ENCODE measurements around the gene NID1. TPM values are rescaled to one million over a fixed set of nuclear protein-coding genes. Genes with fewer than 3 reads are reported as not detected.

NID1 gene
- polyA plus RNA-seq, 1 donor = 76.0 TPM

DNA sequence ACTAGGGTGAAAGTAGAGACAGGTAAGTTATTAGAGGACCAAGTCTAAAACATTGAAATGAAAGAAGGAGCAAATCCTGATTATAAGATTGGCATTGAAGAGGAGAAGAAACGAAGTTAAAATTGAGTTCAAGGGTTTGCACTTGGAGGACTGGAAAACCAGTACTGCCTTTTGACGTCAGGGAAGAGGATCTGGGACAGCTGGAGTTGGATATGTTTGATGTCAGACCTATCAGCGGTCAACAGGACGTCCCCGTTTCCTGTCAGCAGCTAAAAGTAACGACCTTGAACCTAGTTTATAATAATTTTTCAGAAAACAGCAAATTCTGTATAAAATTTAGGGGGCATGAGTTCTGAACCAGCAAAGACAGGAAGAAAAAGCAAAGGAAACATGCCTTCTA is 1.2 kb upstream of the NID1 start:
- 60% methylated on average over 4 of the region's 6 CpGs for WGBS (ENCODE audit: insufficient coverage, low lambda C conversion rate)
- Histone ChIP-seq H3K4me3 (ENCODE audit: low read length) (peak overlapping the region; percentile 63), H3K27ac (ENCODE audit: low read length) (peak overlapping the region; percentile 77), H3K9me3 (ENCODE audit: control insufficient read depth, low read depth, low read length) (no peaks in the 10 kb centered on the region), H3K4me1 (ENCODE audit: control insufficient read depth, insufficient read depth, low read length) (peaks cover 12% of the 10 kb centered on the region), H3K27me3 (ENCODE audit: control insufficient read depth, insufficient read depth, low read length) (peaks cover 41% of the 10 kb centered on the region), H3K36me3 (ENCODE audit: control insufficient read depth, insufficient read depth, low read length) (no peaks in the 10 kb centered on the region)
- DNase-seq = peak in 1 of 2 donors; percentile 28

DNA sequence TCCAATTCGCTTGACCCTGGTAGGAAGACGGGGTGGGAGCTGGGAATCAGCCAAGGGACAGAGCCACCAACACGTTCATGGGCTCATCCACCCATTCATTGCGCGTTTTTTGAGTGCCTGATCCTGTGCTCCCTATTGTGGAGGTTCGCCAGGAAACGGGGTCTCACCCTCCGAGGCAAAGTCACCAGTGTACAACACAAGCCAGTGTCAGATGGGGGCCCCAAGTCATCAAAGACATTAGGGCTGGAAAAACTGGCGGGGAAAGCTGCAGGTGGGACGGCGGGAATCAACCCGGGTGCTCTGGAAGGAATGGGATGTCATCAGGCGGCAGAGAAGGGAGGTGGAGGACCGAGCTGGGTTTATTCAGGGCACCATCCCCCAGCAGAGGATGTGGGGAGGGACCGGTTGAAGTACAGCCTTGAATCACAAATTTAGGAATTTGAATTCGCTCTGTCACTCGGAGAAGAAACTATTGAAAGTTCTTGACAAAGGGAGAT is 667 bp upstream of the NID1 start:
- Histone ChIP-seq H3K9me3 (ENCODE audit: control insufficient read depth, low read depth, low read length) (no peaks in the 10 kb centered on the region), H3K4me3 (ENCODE audit: low read length) (peak overlapping the region; percentile 63), H3K27ac (ENCODE audit: low read length) (peak overlapping the region; percentile 77), H3K4me1 (ENCODE audit: control insufficient read depth, insufficient read depth, low read length) (peaks cover 12% of the 10 kb centered on the region), H3K36me3 (ENCODE audit: control insufficient read depth, insufficient read depth, low read length) (no peaks in the 10 kb centered on the region), H3K27me3 (ENCODE audit: control insufficient read depth, insufficient read depth, low read length) (peaks cover 39% of the 10 kb centered on the region)
- WGBS (ENCODE audit: insufficient coverage, low lambda C conversion rate) = 5% methylated on average over 7 of the region's 17 CpGs
- peak in 1 of 2 donors; percentile 17 for DNase-seq

DNA sequence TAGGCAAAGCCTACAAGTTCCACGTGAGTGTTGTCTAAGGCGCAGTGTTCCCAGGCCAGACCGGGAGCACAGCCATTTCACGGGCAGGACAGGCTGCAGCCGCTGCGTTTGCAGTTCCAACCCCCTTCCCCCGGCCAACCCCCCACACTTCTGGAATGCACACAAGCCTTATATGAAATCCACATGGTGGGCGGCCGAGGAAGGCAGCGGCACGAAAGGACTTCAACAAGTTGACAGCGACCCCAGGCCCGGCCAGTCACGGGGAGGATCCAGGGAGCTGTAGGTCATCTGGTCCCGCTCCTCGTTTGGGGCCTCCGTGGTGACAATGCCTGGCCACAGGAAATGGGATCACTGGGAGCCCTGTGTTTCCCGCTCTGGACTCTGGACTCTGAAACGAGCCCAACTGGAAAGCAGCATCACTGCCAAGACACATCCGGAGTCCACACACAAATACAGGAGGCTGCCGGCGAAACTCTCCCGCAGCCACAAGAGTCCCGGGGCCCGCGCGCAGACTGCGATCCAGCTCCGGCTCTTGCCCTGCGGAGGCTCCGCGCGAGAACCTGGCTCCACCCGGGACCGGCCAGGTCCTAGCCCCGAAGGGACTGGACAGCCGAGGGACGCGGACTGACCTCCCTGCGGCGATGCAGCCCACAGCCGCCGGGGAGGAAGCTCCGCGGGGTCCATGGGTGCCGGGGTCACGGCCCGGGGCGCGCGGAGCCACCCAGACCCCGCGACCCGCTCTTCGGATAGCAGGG is 794 bp downstream of the NID1 start:
- Histone ChIP-seq H3K4me1 (ENCODE audit: control insufficient read depth, insufficient read depth, low read length) (peaks cover 12% of the 10 kb centered on the region), H3K9me3 (ENCODE audit: control insufficient read depth, low read depth, low read length) (no peaks in the 10 kb centered on the region), H3K27me3 (ENCODE audit: control insufficient read depth, insufficient read depth, low read length) (peaks cover 39% of the 10 kb centered on the region), H3K27ac (ENCODE audit: low read length) (peak overlapping the region; percentile 83), H3K4me3 (ENCODE audit: low read length) (peak overlapping the region; percentile 63), H3K36me3 (ENCODE audit: control insufficient read depth, insufficient read depth, low read length) (no peaks in the 10 kb centered on the region)
- no CpG with 5 or more reads among the region's 55 CpGs for WGBS (ENCODE audit: insufficient coverage, low lambda C conversion rate)
- DNase-seq = peak; percentile 53 to 78

DNA sequence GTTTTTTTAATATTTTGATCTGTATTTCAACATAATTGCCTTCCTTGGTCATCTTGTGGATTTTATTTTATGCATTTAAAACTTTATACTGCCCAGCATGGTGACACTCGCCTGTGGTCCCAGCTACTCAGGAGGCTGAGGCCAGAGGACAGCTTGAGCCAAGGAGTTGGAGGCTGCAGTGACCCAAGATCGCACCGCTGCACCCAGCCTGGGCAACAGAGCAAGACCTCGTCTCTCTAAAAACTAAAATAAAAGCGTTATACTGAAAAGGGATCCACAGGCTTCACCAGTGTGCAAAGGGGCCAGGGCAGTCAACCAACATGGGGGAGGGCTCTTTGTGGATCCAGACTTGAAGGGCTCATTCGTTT is 1.4 kb downstream of the NID1 start:
- Histone ChIP-seq H3K27me3 (ENCODE audit: control insufficient read depth, insufficient read depth, low read length) (peaks cover 39% of the 10 kb centered on the region), H3K9me3 (ENCODE audit: control insufficient read depth, low read depth, low read length) (no peaks in the 10 kb centered on the region), H3K4me3 (ENCODE audit: low read length) (peak overlapping the region; percentile 63), H3K27ac (ENCODE audit: low read length) (peak overlapping the region; percentile 83), H3K36me3 (ENCODE audit: control insufficient read depth, insufficient read depth, low read length) (no peaks in the 10 kb centered on the region), H3K4me1 (ENCODE audit: control insufficient read depth, insufficient read depth, low read length) (peaks cover 12% of the 10 kb centered on the region)
- WGBS (ENCODE audit: insufficient coverage, low lambda C conversion rate) = no CpG with 5 or more reads among the region's 6 CpGs
- DNase-seq = no peak

DNA sequence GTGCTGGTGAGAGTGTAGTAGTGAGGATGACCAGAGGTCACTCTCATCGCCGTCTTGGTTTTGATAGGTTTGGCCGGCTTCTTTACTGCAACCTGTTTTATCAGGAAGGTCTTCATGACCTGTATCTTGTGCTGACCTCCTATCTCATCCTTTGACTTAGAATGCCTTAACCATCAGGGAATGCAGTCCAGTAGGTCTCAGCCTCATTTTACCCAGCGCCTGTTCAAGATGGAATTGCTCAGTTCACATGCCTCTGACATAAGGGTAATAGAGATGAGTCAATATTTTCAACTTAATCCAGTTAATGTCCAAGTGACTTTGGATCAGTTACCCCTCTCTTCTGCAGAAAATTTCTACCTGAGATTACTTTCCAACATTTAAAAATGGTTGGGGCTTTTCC is 4.6 kb downstream of the NID1 start:
- WGBS (ENCODE audit: insufficient coverage, low lambda C conversion rate) = no CpG with 5 or more reads among the region's 4 CpGs
- peaks cover 4% of the 10 kb centered on the region for H3K4me1 ChIP-seq (ENCODE audit: control insufficient read depth, insufficient read depth, low read length)
- peaks cover 21% of the 10 kb centered on the region for H3K27me3 ChIP-seq (ENCODE audit: control insufficient read depth, insufficient read depth, low read length)
- no peak for DNase-seq
- no peak overlapping the region for H3K27ac ChIP-seq (ENCODE audit: low read length)
- H3K4me3 ChIP-seq (ENCODE audit: low read length) = no peak overlapping the region
- H3K36me3 ChIP-seq (ENCODE audit: control insufficient read depth, insufficient read depth, low read length) = no peaks in the 10 kb centered on the region
- no peaks in the 10 kb centered on the region for H3K9me3 ChIP-seq (ENCODE audit: control insufficient read depth, low read depth, low read length)

DNA sequence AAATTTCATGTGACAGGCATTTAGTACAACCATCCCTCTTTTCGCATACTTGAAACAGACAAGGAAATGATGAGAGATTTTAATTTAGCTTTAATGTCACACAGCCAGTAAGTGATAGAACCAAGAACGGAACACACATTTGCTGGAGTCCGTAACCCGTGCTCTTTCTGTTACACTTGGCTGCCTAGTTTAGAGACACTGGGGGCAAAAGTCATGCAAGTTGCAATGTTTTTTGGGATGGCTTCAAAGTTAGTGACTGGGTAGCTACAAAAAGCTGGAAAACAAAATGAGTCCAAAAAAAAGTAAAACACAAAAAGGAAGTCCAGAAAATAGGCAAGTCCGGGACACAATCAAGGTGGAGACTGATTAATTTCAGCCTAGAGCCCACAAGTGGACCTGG is 5.9 kb downstream of the NID1 start:
- Histone ChIP-seq H3K9me3 (ENCODE audit: control insufficient read depth, low read depth, low read length) (no peaks in the 10 kb centered on the region), H3K27me3 (ENCODE audit: control insufficient read depth, insufficient read depth, low read length) (peaks cover 10% of the 10 kb centered on the region), H3K27ac (ENCODE audit: low read length) (no peak overlapping the region), H3K36me3 (ENCODE audit: control insufficient read depth, insufficient read depth, low read length) (no peaks in the 10 kb centered on the region), H3K4me1 (ENCODE audit: control insufficient read depth, insufficient read depth, low read length) (peaks cover 2% of the 10 kb centered on the region), H3K4me3 (ENCODE audit: low read length) (no peak overlapping the region)
- no peak for DNase-seq
- WGBS (ENCODE audit: insufficient coverage, low lambda C conversion rate) = 82% methylated on average over 3 of the region's 5 CpGs

DNA sequence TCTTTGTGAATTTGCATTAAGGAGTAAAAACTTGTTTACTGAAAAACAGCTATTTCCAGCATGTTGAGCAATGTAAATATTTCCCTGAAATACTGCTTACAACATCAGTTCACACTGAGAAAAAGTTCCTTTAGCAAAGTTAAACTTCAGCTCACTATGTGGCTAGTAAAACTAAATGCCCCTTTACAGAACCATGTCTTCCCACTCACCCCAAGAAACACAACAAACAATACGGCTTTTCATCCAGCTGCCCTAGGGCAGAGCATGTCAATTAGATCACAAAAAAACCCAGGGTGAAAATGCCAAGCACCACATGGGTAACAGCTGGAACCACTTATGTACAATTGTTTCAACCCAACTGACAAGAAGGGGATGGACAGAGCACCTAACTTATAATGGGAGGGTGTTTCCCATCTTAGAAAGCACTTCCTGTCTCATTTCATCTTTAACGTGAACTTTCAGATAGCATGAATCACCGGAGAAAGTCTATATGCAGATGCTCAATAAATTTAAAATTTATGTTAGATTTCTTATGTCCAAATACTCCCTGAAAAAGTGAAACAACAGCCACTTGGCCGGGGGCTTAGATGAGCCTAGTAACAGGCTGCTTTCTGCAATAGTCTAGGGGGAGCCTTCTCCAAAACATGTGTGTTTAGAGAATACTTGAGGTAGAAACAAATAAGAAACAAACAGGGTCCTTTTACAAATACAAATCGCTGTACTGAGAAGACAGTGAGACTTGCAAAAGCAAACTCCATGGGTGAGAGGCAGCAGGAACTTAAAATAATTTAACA is 6.6 kb downstream of the NID1 start:
- 61% methylated on average over 5 of the region's 5 CpGs for WGBS (ENCODE audit: insufficient coverage, low lambda C conversion rate)
- Histone ChIP-seq H3K9me3 (ENCODE audit: control insufficient read depth, low read depth, low read length) (no peaks in the 10 kb centered on the region), H3K4me3 (ENCODE audit: low read length) (no peak overlapping the region), H3K36me3 (ENCODE audit: control insufficient read depth, insufficient read depth, low read length) (no peaks in the 10 kb centered on the region), H3K4me1 (ENCODE audit: control insufficient read depth, insufficient read depth, low read length) (no peaks in the 10 kb centered on the region), H3K27me3 (ENCODE audit: control insufficient read depth, insufficient read depth, low read length) (peaks cover 6% of the 10 kb centered on the region), H3K27ac (ENCODE audit: low read length) (no peak overlapping the region)
- no peak for DNase-seq

DNA sequence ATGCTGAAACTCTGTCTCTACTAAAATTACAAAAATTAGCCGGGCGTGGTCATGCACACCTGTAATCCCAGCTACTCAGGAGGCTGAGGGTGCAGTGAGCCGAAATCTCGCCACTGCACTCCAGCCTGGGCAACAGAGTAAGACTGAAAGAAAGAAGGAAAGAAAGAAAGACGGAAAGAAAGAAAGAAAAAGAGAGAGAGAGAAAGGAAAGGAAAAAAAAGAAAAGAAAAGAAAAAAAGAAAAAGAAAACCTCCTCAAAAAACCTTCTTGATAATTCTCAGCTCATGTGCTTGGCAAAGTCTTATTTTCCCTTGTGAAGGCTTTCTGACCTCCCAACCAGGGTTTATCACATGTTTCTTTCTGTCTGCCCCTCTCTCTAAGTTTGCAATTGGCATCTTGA is 7.3 kb downstream of the NID1 start:
- Histone ChIP-seq H3K4me1 (ENCODE audit: control insufficient read depth, insufficient read depth, low read length) (no peaks in the 10 kb centered on the region), H3K4me3 (ENCODE audit: low read length) (no peak overlapping the region), H3K36me3 (ENCODE audit: control insufficient read depth, insufficient read depth, low read length) (no peaks in the 10 kb centered on the region), H3K27ac (ENCODE audit: low read length) (no peak overlapping the region), H3K27me3 (ENCODE audit: control insufficient read depth, insufficient read depth, low read length) (peaks cover 7% of the 10 kb centered on the region), H3K9me3 (ENCODE audit: control insufficient read depth, low read depth, low read length) (no peaks in the 10 kb centered on the region)
- WGBS (ENCODE audit: insufficient coverage, low lambda C conversion rate) = 79% methylated on average over 3 of the region's 5 CpGs
- DNase-seq = no peak

DNA sequence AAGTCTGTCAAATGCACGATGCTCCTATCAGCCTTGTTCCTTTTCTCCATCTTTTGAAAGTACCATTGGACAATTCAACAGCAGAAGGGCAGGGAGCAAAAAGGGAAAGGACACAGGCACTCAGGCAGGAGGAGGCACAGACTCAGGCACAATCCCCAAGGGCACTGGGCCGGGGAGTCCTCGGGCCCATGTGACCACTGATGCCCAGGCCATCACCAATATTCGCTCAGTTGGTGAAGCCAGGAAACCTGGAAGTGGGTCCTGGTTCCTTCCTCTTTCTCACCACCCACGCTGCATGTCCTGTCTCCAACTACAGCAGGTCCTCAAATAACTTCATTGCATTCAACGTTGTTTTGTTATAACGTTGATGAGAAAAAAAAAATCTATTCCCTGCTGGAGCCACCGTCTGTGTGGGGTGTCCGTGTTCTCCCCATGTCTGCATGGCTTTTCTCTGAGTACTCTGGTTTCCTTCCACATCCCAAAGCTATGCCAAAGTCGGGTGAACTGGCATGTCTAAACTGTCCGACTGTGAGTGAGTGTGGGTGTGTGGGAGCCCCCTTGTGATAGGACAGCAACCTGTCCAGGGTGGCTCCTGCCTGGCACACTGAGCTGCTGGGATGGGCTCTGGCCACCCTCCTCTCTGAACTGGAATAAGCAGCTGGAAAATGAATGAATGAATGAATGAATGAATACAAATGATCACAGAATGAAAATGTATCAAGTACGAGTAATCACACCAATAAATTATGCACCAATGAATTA is 12.5 kb downstream of the NID1 start:
- Histone ChIP-seq H3K9me3 (ENCODE audit: control insufficient read depth, low read depth, low read length) (no peaks in the 10 kb centered on the region), H3K4me1 (ENCODE audit: control insufficient read depth, insufficient read depth, low read length) (no peaks in the 10 kb centered on the region), H3K36me3 (ENCODE audit: control insufficient read depth, insufficient read depth, low read length) (no peaks in the 10 kb centered on the region), H3K4me3 (ENCODE audit: low read length) (no peak overlapping the region), H3K27me3 (ENCODE audit: control insufficient read depth, insufficient read depth, low read length) (peaks cover 9% of the 10 kb centered on the region), H3K27ac (ENCODE audit: low read length) (no peak overlapping the region)
- DNase-seq = no peak
- 100% methylated on average over 1 of the region's 12 CpGs for WGBS (ENCODE audit: insufficient coverage, low lambda C conversion rate)

DNA sequence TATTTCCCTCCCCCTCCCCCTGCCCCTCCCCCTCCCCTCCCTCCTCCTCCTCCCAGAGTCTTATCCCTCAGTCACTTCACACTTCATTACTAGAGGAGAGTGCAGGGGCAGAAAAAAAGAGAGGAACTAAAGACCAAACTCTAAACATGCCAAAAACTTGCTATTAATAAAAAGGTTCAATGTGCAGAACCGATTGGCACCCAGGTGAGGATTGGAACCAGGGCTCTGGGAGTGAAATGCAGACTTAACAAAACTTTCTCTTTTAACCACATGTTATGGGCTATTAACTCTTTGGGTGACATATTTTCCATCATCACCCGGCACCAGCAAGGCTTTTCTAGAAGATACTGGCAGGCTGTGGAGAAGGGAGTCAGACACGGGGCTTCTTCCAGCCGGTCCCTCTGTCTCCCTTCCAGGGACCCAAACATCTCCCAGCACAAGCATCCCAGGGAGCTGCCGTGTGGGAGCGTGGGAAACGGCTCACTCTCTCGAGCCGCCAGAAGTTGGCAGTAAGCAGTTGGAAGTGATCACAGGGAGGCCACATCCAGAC is 13.6 kb downstream of the NID1 start:
- Histone ChIP-seq H3K36me3 (ENCODE audit: control insufficient read depth, insufficient read depth, low read length) (no peaks in the 10 kb centered on the region), H3K9me3 (ENCODE audit: control insufficient read depth, low read depth, low read length) (no peaks in the 10 kb centered on the region), H3K4me3 (ENCODE audit: low read length) (no peak overlapping the region), H3K4me1 (ENCODE audit: control insufficient read depth, insufficient read depth, low read length) (no peaks in the 10 kb centered on the region), H3K27ac (ENCODE audit: low read length) (no peak overlapping the region), H3K27me3 (ENCODE audit: control insufficient read depth, insufficient read depth, low read length) (peaks cover 9% of the 10 kb centered on the region)
- no peak for DNase-seq
- WGBS (ENCODE audit: insufficient coverage, low lambda C conversion rate) = no CpG with 5 or more reads among the region's 9 CpGs

Data from large intestine (tissue), 3 donors.